Mesenchymal stem cell (in vitro differentiated cells and primary cell): Measurements from ENCODE around the gene GNAI1.
A peak's percentile ranks its signal among the peaks of the same experiment; 100 is the strongest.

Experiments
- DNase-seq: peaks from one replicate; pipeline ENCODE4 v3.0.0-alpha.2; 2013
- H2AFZ ChIP-seq: one replicate; pipeline ENCODE4 v1.6.1; 2013; ENCODE audit warnings: low read depth, mild to moderate bottlenecking, control low read depth, inconsistent platforms, low read length, moderate library complexity
- H2AK5ac ChIP-seq: 2 replicates; pipeline ENCODE4 v1.6.1; 2013; ENCODE audit warnings: low read length, moderate library complexity, mild to moderate bottlenecking, inconsistent platforms; ENCODE audit not compliant: severe bottlenecking
- H2BK120ac ChIP-seq: one replicate; pipeline ENCODE4 v1.6.1; 2013; ENCODE audit warnings: low read depth, mild to moderate bottlenecking, inconsistent platforms, low read length, moderate library complexity
- H2BK12ac ChIP-seq, 2 experiments: one replicate each; pipeline ENCODE4 v1.6.1; 2013; ENCODE audit warnings: inconsistent platforms in 2 of 2, low read length in 2 of 2, mild to moderate bottlenecking in 2 of 2, moderate library complexity in 2 of 2, control low read depth in 1 of 2
- H2BK15ac ChIP-seq: one replicate; pipeline ENCODE4 v1.6.1; 2013; ENCODE audit warnings: mild to moderate bottlenecking, low read depth, inconsistent platforms; ENCODE audit not compliant: poor library complexity, severe bottlenecking
- H2BK5ac ChIP-seq: 2 replicates; pipeline ENCODE4 v1.6.1; 2013; ENCODE audit warnings: low read depth, mild to moderate bottlenecking, low read length, control low read depth, inconsistent platforms; ENCODE audit not compliant: poor library complexity, severe bottlenecking
- H3K14ac ChIP-seq, 2 experiments: one replicate each; pipeline ENCODE4 v1.6.1; 2013; ENCODE audit warnings: inconsistent platforms in 2 of 2, low read length in 2 of 2, control low read depth in 1 of 2, mild to moderate bottlenecking in 1 of 2, moderate library complexity in 1 of 2
- H3K18ac ChIP-seq, 2 experiments: one replicate each; pipeline ENCODE4 v1.6.1; 2013; ENCODE audit warnings: inconsistent platforms in 2 of 2, low read length in 2 of 2, control low read depth in 1 of 2, low read depth in 1 of 2, mild to moderate bottlenecking in 1 of 2
- H3K23ac ChIP-seq, 2 experiments: one replicate each; pipeline ENCODE4 v1.6.1; 2013; ENCODE audit warnings: inconsistent platforms in 2 of 2, low read length in 2 of 2, mild to moderate bottlenecking in 2 of 2, moderate library complexity in 2 of 2, control low read depth in 1 of 2
- H3K27ac ChIP-seq: 2 replicates; pipeline ENCODE4 v1.5.1; 2013; ENCODE audit warnings: mild to moderate bottlenecking, moderate library complexity, low read length, control low read depth, inconsistent platforms; ENCODE audit not compliant: poor library complexity, severe bottlenecking
- H3K27me3 ChIP-seq, 2 experiments: 2 replicates each; pipeline versions ENCODE4 v1.6.1 to v1.7.0; 2013; ENCODE audit warnings: low read length in 2 of 2, mild to moderate bottlenecking in 2 of 2, moderate library complexity in 2 of 2, control low read depth in 1 of 2, inconsistent platforms in 1 of 2; ENCODE audit not compliant: control insufficient read depth in 1 of 2, insufficient read depth in 1 of 2
- H3K36me3 ChIP-seq, 2 experiments: 2 replicates each; pipeline versions ENCODE4 v1.6.1 to v1.7.0; 2013; ENCODE audit warnings: low read length in 2 of 2, control low read depth in 1 of 2, inconsistent platforms in 1 of 2, low read depth in 1 of 2, mild to moderate bottlenecking in 1 of 2; ENCODE audit not compliant: insufficient read depth in 2 of 2, control insufficient read depth in 1 of 2
- H3K4ac ChIP-seq, 2 experiments: one replicate each; pipeline ENCODE4 v1.6.1; 2013; ENCODE audit warnings: inconsistent platforms in 2 of 2, low read length in 2 of 2, mild to moderate bottlenecking in 2 of 2, moderate library complexity in 2 of 2, control low read depth in 1 of 2, low read depth in 1 of 2
- H3K4me1 ChIP-seq: 2 replicates; pipeline ENCODE4 v1.6.1; 2013; ENCODE audit warnings: low read depth, low read length, control low read depth; ENCODE audit not compliant: control insufficient read depth, insufficient read depth
- H3K4me2 ChIP-seq: 2 replicates; pipeline ENCODE4 v1.6.1; 2013; ENCODE audit warnings: low read length, mild to moderate bottlenecking, inconsistent platforms; ENCODE audit not compliant: poor library complexity, severe bottlenecking
- H3K4me3 ChIP-seq, 2 experiments: 2 replicates each; pipeline versions ENCODE4 v1.5.1 to v1.7.0; 2013; ENCODE audit warnings: low read length in 2 of 2, mild to moderate bottlenecking in 2 of 2, control low read depth in 1 of 2, low read depth in 1 of 2; ENCODE audit not compliant: insufficient read depth in 1 of 2
- H3K79me1 ChIP-seq: replicated peaks from 2 replicates; pipeline ENCODE4 v1.6.1; 2013; ENCODE audit warnings: mild to moderate bottlenecking, control low read depth, low read length, inconsistent platforms; ENCODE audit not compliant: poor library complexity, severe bottlenecking
- H3K9ac ChIP-seq: 2 replicates; pipeline ENCODE4 v1.7.0; 2013; ENCODE audit warnings: mild to moderate bottlenecking, low read length, moderate library complexity
- H3K9me3 ChIP-seq: 2 replicates; pipeline ENCODE4 v1.7.0; 2013; ENCODE audit warnings: mild to moderate bottlenecking, low read length; ENCODE audit not compliant: control insufficient read depth
- H4K8ac ChIP-seq: one replicate; pipeline ENCODE4 v1.6.1; 2013; ENCODE audit warnings: inconsistent platforms, mild to moderate bottlenecking, low read length, moderate library complexity
- H4K91ac ChIP-seq: one replicate; pipeline ENCODE4 v1.6.1; 2013; ENCODE audit warnings: mild to moderate bottlenecking, low read length, inconsistent platforms
- WGBS: methylation state at CpG from one replicate; pipeline ENCODE4 v1.1.7; 2013; ENCODE audit warnings: mixed read lengths; 5-methylcytosine and 5-hydroxymethylcytosine counted together

Gene GNAI1

DNA sequence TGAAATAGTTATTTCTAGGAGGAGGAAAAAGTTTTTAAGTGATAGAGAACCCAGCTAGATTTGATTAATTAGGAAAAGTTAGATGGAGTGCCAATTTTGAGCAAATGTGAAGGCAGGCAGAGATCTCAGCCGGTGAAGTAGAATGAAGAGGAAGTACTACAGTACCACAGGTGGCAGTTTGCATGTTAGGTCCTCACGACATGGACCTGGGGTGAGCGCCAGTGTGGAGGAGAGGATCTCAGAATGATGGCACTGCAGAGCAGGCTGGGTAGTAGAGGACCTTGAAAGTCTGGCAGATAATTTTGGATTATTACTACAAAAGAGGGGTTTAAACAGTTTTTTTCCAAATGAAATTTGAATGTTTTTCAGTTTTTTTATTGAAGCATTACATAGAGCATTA, 81.1 kb downstream of the GNAI1 start:
- no peaks in the 10 kb centered on the region for H3K27me3 ChIP-seq
- H2BK120ac ChIP-seq: no peak overlapping the region
- H2AK5ac ChIP-seq: no peak overlapping the region
- H3K36me3 ChIP-seq: peaks cover 3 to 83% of the 10 kb centered on the region in 2 experiments
- H3K4me2 ChIP-seq: no peak overlapping the region
- H3K9ac ChIP-seq: no peak overlapping the region
- H3K4me3 ChIP-seq: no peak overlapping the region
- H3K14ac ChIP-seq: no peak overlapping the region
- peaks cover 8% of the 10 kb centered on the region for H3K79me1 ChIP-seq
- H3K9me3 ChIP-seq: no peaks in the 10 kb centered on the region
- H4K91ac ChIP-seq: peak overlapping the region; percentile 14
- DNase-seq: no peak
- no peak overlapping the region for H2BK12ac ChIP-seq
- no peak overlapping the region for H3K4ac ChIP-seq
- H2BK5ac ChIP-seq: no peak overlapping the region
- no peaks in the 10 kb centered on the region for H3K4me1 ChIP-seq
- H3K18ac ChIP-seq: peak overlapping the region in 1 of 2 experiments; percentile 4
- H2BK15ac ChIP-seq: no peak overlapping the region
- no peak overlapping the region for H3K27ac ChIP-seq
- H3K23ac ChIP-seq: no peak overlapping the region
- no peak overlapping the region for H4K8ac ChIP-seq
- no peak overlapping the region for H2AFZ ChIP-seq
- over 99% methylated on average over 3 of the region's 3 CpGs for WGBS

DNA sequence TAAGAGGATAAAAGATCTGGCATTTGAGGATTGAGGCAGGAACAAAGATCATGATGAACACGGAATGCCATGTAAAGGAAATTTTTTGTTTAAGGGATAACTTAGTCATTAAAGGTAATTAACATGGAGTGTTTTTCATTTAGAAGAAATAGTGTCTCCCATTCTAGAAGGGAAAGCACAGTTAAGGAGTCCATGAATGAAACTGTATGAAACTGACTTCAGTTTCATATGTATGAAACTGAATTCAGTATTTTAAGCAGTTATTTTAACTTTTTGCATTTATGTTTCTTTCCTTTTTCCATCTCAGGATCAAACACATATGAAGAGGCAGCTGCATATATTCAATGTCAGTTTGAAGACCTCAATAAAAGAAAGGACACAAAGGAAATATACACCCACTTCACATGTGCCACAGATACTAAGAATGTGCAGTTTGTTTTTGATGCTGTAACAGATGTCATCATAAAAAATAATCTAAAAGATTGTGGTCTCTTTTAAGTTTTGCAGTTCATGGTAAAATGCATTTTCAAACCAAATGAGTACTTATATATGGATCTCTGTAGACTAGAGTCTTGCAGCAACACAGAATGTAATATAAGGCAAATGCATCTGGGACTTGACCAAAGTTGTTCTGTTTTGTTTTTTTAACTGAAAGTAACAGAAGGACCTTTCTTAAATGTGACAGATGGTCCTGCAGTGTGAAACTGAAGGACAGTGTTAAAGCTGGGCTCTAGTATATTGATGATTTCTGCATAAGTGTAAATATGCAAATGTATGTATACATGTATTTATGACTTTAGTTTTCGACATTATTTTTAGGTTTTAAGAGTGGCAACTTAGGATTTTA, 82.6 kb downstream of the GNAI1 start:
- Histone ChIP-seq H3K14ac (no peak overlapping the region), H2AK5ac (no peak overlapping the region), H3K4me1 (no peaks in the 10 kb centered on the region), H4K8ac (no peak overlapping the region), H3K9ac (no peak overlapping the region), H3K9me3 (no peaks in the 10 kb centered on the region), H3K4me3 (no peak overlapping the region), H3K23ac (no peak overlapping the region), H3K79me1 (peaks cover 6% of the 10 kb centered on the region), H3K4ac (no peak overlapping the region), H3K27me3 (no peaks in the 10 kb centered on the region), H2BK12ac (no peak overlapping the region), H2BK120ac (no peak overlapping the region), H4K91ac (no peak overlapping the region), H2BK15ac (no peak overlapping the region), H3K36me3 (peaks cover 0 to 68% of the 10 kb centered on the region in 2 experiments), H2AFZ (no peak overlapping the region), H2BK5ac (no peak overlapping the region), H3K27ac (no peak overlapping the region), H3K18ac (no peak overlapping the region), H3K4me2 (no peak overlapping the region)
- no peak for DNase-seq
- 98% methylated on average over 2 of the region's 2 CpGs for WGBS

DNA sequence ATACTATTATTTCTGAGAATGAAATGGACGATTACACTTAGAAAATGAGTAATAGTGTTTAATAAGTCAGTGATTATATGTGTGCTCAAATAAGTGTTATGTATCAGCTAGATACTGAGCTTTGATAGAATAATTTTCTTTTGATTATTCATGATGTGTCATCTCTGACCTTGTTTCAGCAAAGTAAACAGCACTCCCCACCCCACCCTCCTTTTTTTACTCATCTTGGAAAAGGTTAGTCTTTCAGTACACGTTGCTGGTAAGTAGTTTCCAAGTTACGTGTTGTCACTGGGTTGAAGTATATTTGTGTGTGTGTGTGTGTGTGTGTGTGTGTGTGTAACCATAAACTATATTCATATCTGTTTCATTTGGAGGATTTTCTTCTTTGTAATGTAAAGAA, 84.1 kb downstream of the GNAI1 start:
- Histone ChIP-seq H3K27ac (no peak overlapping the region), H2BK12ac (no peak overlapping the region), H3K18ac (no peak overlapping the region), H3K4ac (no peak overlapping the region), H2BK5ac (no peak overlapping the region), H3K27me3 (no peaks in the 10 kb centered on the region), H4K8ac (no peak overlapping the region), H2AFZ (no peak overlapping the region), H3K4me1 (no peaks in the 10 kb centered on the region), H4K91ac (no peak overlapping the region), H3K4me3 (no peak overlapping the region), H2AK5ac (no peak overlapping the region), H3K9me3 (no peaks in the 10 kb centered on the region), H3K79me1 (peaks cover 6% of the 10 kb centered on the region), H2BK120ac (no peak overlapping the region), H3K23ac (no peak overlapping the region), H3K36me3 (peaks cover 0 to 58% of the 10 kb centered on the region in 2 experiments), H3K9ac (peak overlapping the region; percentile 74), H3K14ac (no peak overlapping the region), H3K4me2 (no peak overlapping the region), H2BK15ac (no peak overlapping the region)
- DNase-seq: peak; percentile 89
- WGBS: no CpG with 5 or more reads among the region's 3 CpGs

DNA sequence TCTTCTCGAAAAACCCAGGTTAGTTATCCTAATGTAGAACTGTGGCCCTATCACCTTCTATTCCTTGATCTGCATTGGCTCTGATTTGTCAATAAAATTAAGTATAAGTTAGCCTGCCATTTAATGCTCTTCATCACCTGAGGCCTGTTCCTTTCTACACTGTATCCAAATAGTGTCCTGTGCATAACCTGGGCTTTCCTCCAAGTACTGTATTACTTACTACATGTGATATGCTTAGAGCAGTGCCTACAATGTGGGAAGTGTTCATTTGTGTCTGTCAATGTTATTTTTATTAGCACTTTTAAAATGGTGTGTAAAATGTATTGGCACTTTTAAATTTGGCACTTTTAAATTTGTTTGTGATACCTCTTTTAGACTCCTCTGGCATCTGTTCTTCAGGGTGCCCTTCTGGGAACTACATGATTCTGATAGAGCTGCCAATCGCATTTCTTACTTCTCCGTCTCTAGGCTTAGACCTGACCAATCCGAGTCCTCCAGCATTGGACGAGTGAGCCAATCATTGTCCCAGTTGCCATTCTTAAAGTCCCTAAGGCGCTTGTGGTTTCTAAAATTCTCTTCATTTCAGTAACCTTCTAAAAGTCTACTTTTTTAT, 85.5 kb downstream of the GNAI1 start:
- no peak overlapping the region for H3K4me2 ChIP-seq
- no peak for DNase-seq
- no peak overlapping the region for H3K4me3 ChIP-seq
- no peaks in the 10 kb centered on the region for H3K9me3 ChIP-seq
- no peak overlapping the region for H3K14ac ChIP-seq
- over 99% methylated on average over 6 of the region's 6 CpGs for WGBS
- no peak overlapping the region for H3K27ac ChIP-seq
- no peak overlapping the region for H2BK12ac ChIP-seq
- H2BK5ac ChIP-seq: no peak overlapping the region
- H2AFZ ChIP-seq: no peak overlapping the region
- no peak overlapping the region for H3K18ac ChIP-seq
- H3K79me1 ChIP-seq: peaks cover 6% of the 10 kb centered on the region
- no peak overlapping the region for H4K91ac ChIP-seq
- H2BK120ac ChIP-seq: no peak overlapping the region
- H2BK15ac ChIP-seq: no peak overlapping the region
- H3K4me1 ChIP-seq: no peaks in the 10 kb centered on the region
- peaks cover 0 to 44% of the 10 kb centered on the region in 2 experiments for H3K36me3 ChIP-seq
- H2AK5ac ChIP-seq: no peak overlapping the region
- H3K27me3 ChIP-seq: no peaks in the 10 kb centered on the region
- H3K23ac ChIP-seq: no peak overlapping the region
- no peak overlapping the region for H3K4ac ChIP-seq
- H4K8ac ChIP-seq: no peak overlapping the region
- no peak overlapping the region for H3K9ac ChIP-seq
